GM18502 (cell line): ENCODE results near the gene SIT1.
"Not testable (repeated sequence)": the region's sequence is repeated elsewhere in the genome, so short reads cannot be mapped to it uniquely, and the experiment has no call there.

ENCODE experiments used
- ATAC-seq: cut with Tn5 transposase; IDR thresholded peaks from one replicate; pipeline ENCODE4 v1.9.1; 2021; ENCODE audit warnings: mild to moderate bottlenecking; ENCODE audit not compliant: unreplicated experiment, poor library complexity

SIT1 gene

GRCh38 chr9:35639631-35640030 lies 11.1 kb downstream of the SIT1 start:
- ATAC-seq: no peak

- ATAC-seq: not testable (repeated sequence)
These were observed 11.5 kb downstream of the SIT1 start for GRCh38 chr9:35639225-35639624.

GRCh38 chr9:35638751-35639150 lies 12.0 kb downstream of the SIT1 start:
- ATAC-seq: not testable (repeated sequence)

GRCh38 chr9:35637427-35637955 lies 13.2 kb downstream of the SIT1 start:
- not testable (repeated sequence) for ATAC-seq

- ATAC-seq: not testable (repeated sequence)
These were observed 13.9 kb downstream of the SIT1 start for GRCh38 chr9:35636877-35637246.

- ATAC-seq: no peak
These were observed 14.4 kb downstream of the SIT1 start for GRCh38 chr9:35636135-35636876.

- ATAC-seq: no peak
These were observed 15.0 kb downstream of the SIT1 start for GRCh38 chr9:35635730-35636129.

- ATAC-seq: no peak
These were observed 21.1 kb downstream of the SIT1 start for GRCh38 chr9:35629597-35629996.

GRCh38 chr9:35628389-35628991 lies 22.2 kb downstream of the SIT1 start:
- ATAC-seq: no peak

GRCh38 chr9:35627575-35627974 lies 23.2 kb downstream of the SIT1 start:
- ATAC-seq: no peak

GRCh38 chr9:35619800-35620158 lies 31.0 kb downstream of the SIT1 start:
- peak; percentile 54 for ATAC-seq

- ATAC-seq: peak; percentile 62
These were observed 31.6 kb downstream of the SIT1 start for GRCh38 chr9:35618854-35619799.

- ATAC-seq: no peak
These were observed 32.4 kb downstream of the SIT1 start, which contains the start of gene CD72 for GRCh38 chr9:35618325-35618727. TSS of gene CD72 (minus strand) at chr9:35618413. CDS start at chr9:35618303, 110 bp downstream.

- ATAC-seq: no peak
These were observed 33.2 kb downstream of the SIT1 start for GRCh38 chr9:35617548-35617947.

GRCh38 chr9:35616681-35617459 lies 33.9 kb downstream of the SIT1 start:
- ATAC-seq: peak; percentile 49

- ATAC-seq: no peak
These were observed 34.6 kb downstream of the SIT1 start for GRCh38 chr9:35615981-35616680.

GRCh38 chr9:35612843-35613242 lies 37.9 kb downstream of the SIT1 start:
- ATAC-seq: no peak

GRCh38 chr9:35612066-35612465 lies 38.7 kb downstream of the SIT1 start:
- not testable (repeated sequence) for ATAC-seq

GRCh38 chr9:35611230-35611797 lies 39.4 kb downstream of the SIT1 start:
- ATAC-seq: peak; percentile 58
